GM23338 (cell line): ENCODE data around the gene KAZN. TPM values are rescaled to one million over a fixed set of nuclear protein-coding genes. Genes with fewer than 3 reads are reported as not detected.

Experiments
- ATAC-seq: fragments of 200-7000 bp; cut with Tn5 transposase; 3 replicates; pipeline ENCODE4 v1.9.1; 2020
- DNase-seq: peaks from one replicate; pipeline ENCODE4 v3.0.0-alpha.2; 2015; ENCODE audit warnings: low spot score
- H2AFZ ChIP-seq: fragments of 200-600 bp; sonication (generic); 2 replicates; pipeline ENCODE4 v1.8.0; 2016; ENCODE audit warnings: antibody characterized with exemption, mild to moderate bottlenecking, moderate library complexity
- H3F3A ChIP-seq: fragments of 200-600 bp; sonication (generic); replicated peaks from 2 replicates; pipeline ENCODE4 v1.8.0; 2017; ENCODE audit warnings: antibody characterized with exemption, mixed run types, low read depth
- H3K27ac ChIP-seq: fragments of 200-600 bp; sonication (generic); 2 replicates; pipeline ENCODE4 v1.6.1; 2016; ENCODE audit warnings: low read depth
- H3K27me3 ChIP-seq: fragments of 200-600 bp; sonication (generic); 2 replicates; pipeline ENCODE4 v1.8.0; 2016; ENCODE audit warnings: mild to moderate bottlenecking, mixed run types, moderate library complexity; ENCODE audit not compliant: insufficient read depth
- H3K36me3 ChIP-seq: fragments of 200-600 bp; sonication (generic); 2 replicates; pipeline ENCODE4 v1.8.0; 2016; ENCODE audit warnings: mild to moderate bottlenecking; ENCODE audit not compliant: insufficient read depth
- H3K4me1 ChIP-seq: fragments of 200-600 bp; sonication (generic); 2 replicates; pipeline ENCODE4 v1.8.0; 2016; ENCODE audit warnings: mild to moderate bottlenecking, moderate library complexity; ENCODE audit not compliant: insufficient read depth
- H3K4me2 ChIP-seq: fragments of 200-600 bp; sonication (generic); 2 replicates; pipeline ENCODE4 v1.7.1; 2017; ENCODE audit warnings: mixed run types
- H3K4me3 ChIP-seq: fragments of 200-600 bp; sonication (generic); 2 replicates; pipeline ENCODE4 v1.6.1; 2016; ENCODE audit warnings: mixed run types
- H3K79me2 ChIP-seq: fragments of 200-600 bp; sonication (generic); replicated peaks from 2 replicates; pipeline ENCODE4 v1.8.0; 2017; ENCODE audit warnings: mild to moderate bottlenecking; ENCODE audit not compliant: insufficient read depth
- H3K9me2 ChIP-seq: fragments of 200-600 bp; sonication (generic); 2 replicates; pipeline ENCODE4 v1.8.0; 2017; ENCODE audit not compliant: insufficient read depth
- H4K20me1 ChIP-seq: fragments of 200-600 bp; sonication (generic); replicated peaks from 2 replicates; pipeline ENCODE4 v1.8.0; 2017; ENCODE audit warnings: mild to moderate bottlenecking; ENCODE audit not compliant: insufficient read depth
- H3K27ac Mint-ChIP-seq: 2 replicates; pipeline ENCODE4 v1.8.0; 2020; ENCODE audit warnings: inconsistent platforms, mild to moderate bottlenecking, moderate library complexity, mixed read lengths
- H3K27me3 Mint-ChIP-seq: 3 replicates; pipeline ENCODE4 v1.8.0; 2022; ENCODE audit warnings: low read depth, mild to moderate bottlenecking, moderate library complexity, mixed read lengths, inconsistent platforms; ENCODE audit not compliant: insufficient read depth, poor library complexity
- H3K36me3 Mint-ChIP-seq: 3 replicates; pipeline ENCODE4 v1.8.0; 2021; ENCODE audit warnings: low read depth, mild to moderate bottlenecking, inconsistent platforms, moderate library complexity, mixed read lengths
- H3K4me1 Mint-ChIP-seq: 3 replicates; pipeline ENCODE4 v1.8.0; 2020; ENCODE audit warnings: mild to moderate bottlenecking, inconsistent platforms, mixed read lengths
- H3K4me3 Mint-ChIP-seq: 3 replicates; pipeline ENCODE4 v1.8.0; 2021; ENCODE audit warnings: moderate library complexity, mild to moderate bottlenecking, inconsistent platforms, mixed read lengths
- H3K9me3 Mint-ChIP-seq: 3 replicates; pipeline ENCODE4 v1.8.0; 2020; ENCODE audit warnings: moderate library complexity, mild to moderate bottlenecking, inconsistent platforms, mixed read lengths
- CREB1 ChIP-seq: fragments of 250-450 bp; sonication (Bioruptor Pico); IDR thresholded peaks from 2 replicates; pipeline ENCODE4 v1.5.0; 2020; ENCODE audit warnings: low read depth, mild to moderate bottlenecking, moderate library complexity
- EZH2 ChIP-seq: fragments of 200-600 bp; sonication (generic); IDR thresholded peaks from one replicate; pipeline ENCODE4 v1.8.0; 2017; ENCODE audit warnings: antibody characterized with exemption, mild to moderate bottlenecking, low read depth; ENCODE audit not compliant: unreplicated experiment
- JUNB ChIP-seq: IDR thresholded peaks from one replicate; pipeline ENCODE4 v1.6.1; 2016; ENCODE audit warnings: antibody characterized with exemption; ENCODE audit not compliant: unreplicated experiment
- NANOG ChIP-seq: IDR thresholded peaks from 2 replicates; pipeline ENCODE4 v1.6.1; 2016; ENCODE audit warnings: antibody characterized with exemption, borderline replicate concordance
- POLR2AphosphoS5 ChIP-seq: IDR thresholded peaks from 2 replicates; pipeline ENCODE4 v1.6.1; 2016; ENCODE audit warnings: antibody characterized with exemption, low read depth
- ZNF114 ChIP-seq: fragments of 250-450 bp; sonication (Bioruptor Pico); IDR thresholded peaks from 2 replicates; pipeline ENCODE4 v1.5.0; 2020; ENCODE audit warnings: mild to moderate bottlenecking, moderate library complexity
- ZNF331 ChIP-seq: fragments of 250-450 bp; sonication (Bioruptor Pico); IDR thresholded peaks from 2 replicates; pipeline ENCODE4 v1.5.0; 2020; ENCODE audit warnings: low read depth, mild to moderate bottlenecking, moderate library complexity
- polyA plus RNA-seq: library from polyadenylated mRNA; unstranded; fragments of >200 nt; fragmentation: Nextera tagmentation; extraction: Ambion mirVana; gene quantifications from 2 replicates; pipeline ENCODE4 v1.2.1, GENCODE V29; 2016
- total RNA-seq: library from RNA; depleted of rRNA; stranded (reverse); fragments of >200 nt; shearing (Covaris generic); gene quantifications from 2 replicates; pipeline ENCODE4 v1.2.3, GENCODE V29; 2014
- TF ChIP-seq, protein P1 (sequence below): IDR thresholded peaks from one replicate; pipeline ENCODE4 v1.6.1; 2018; ENCODE audit warnings: antibody characterized with exemption; ENCODE audit not compliant: unreplicated experiment
- TF ChIP-seq, protein P2 (sequence below): IDR thresholded peaks from 2 replicates; pipeline ENCODE4 v1.6.1; 2016; ENCODE audit warnings: antibody characterized with exemption
- TF ChIP-seq, protein P3 (sequence below), 2 experiments: fragments of 200-600 bp in 1 of 2; sonication (generic) in 1 of 2; conservative IDR thresholded peaks; 2 replicates each; pipeline versions ENCODE4 v1.5.1 to v1.6.1; 2016 to 2017; ENCODE audit warnings: antibody characterized with exemption in 2 of 2, low read depth in 2 of 2, mild to moderate bottlenecking in 2 of 2, moderate library complexity in 1 of 2

Gene KAZN
- total and polyA plus RNA-seq, 2 experiments from 2014 or later: 9.9 to 15.0 TPM

DNA sequence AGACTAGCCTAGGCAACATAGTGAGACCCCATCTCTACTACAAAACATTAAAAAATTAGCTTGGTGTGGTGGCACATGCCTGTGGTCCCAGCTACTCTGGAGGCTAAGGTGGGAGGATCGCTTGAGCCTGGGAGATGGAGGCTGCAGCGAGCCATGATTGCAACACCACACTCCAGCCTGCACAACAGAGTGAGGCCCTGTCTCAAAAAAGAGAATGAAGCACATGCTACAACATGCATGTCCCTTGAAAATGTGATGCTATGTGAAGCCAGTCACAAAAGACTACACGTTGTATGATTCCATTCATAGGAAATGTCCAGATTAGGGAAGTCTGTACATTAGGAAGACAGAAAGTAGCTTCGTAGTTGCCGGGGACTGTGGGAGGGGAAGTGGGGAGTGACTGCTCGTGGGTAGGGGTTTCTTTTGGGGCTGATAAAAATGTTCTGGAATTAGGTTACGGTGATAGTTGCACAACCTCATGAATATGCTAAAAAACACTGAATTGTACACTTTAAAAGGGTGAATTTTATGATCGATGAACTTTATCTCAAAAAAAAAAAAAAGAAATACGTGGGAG is 202.1 kb downstream of the KAZN start:
- H3K4me2 ChIP-seq: no peak overlapping the region
- no peaks in the 10 kb centered on the region for H3K79me2 ChIP-seq
- TF ChIP-seq CREB1 (CRISPR knock-in tag) (no peak), NANOG (no peak), EZH2 (no peak), JUNB (no peak), POLR2AphosphoS5 (no peak), ZNF331 (CRISPR knock-in tag) (no peak)
- TF ChIP-seq, protein P1, sequence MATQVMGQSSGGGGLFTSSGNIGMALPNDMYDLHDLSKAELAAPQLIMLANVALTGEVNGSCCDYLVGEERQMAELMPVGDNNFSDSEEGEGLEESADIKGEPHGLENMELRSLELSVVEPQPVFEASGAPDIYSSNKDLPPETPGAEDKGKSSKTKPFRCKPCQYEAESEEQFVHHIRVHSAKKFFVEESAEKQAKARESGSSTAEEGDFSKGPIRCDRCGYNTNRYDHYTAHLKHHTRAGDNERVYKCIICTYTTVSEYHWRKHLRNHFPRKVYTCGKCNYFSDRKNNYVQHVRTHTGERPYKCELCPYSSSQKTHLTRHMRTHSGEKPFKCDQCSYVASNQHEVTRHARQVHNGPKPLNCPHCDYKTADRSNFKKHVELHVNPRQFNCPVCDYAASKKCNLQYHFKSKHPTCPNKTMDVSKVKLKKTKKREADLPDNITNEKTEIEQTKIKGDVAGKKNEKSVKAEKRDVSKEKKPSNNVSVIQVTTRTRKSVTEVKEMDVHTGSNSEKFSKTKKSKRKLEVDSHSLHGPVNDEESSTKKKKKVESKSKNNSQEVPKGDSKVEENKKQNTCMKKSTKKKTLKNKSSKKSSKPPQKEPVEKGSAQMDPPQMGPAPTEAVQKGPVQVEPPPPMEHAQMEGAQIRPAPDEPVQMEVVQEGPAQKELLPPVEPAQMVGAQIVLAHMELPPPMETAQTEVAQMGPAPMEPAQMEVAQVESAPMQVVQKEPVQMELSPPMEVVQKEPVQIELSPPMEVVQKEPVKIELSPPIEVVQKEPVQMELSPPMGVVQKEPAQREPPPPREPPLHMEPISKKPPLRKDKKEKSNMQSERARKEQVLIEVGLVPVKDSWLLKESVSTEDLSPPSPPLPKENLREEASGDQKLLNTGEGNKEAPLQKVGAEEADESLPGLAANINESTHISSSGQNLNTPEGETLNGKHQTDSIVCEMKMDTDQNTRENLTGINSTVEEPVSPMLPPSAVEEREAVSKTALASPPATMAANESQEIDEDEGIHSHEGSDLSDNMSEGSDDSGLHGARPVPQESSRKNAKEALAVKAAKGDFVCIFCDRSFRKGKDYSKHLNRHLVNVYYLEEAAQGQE: no peak
- TF ChIP-seq, protein P2, sequence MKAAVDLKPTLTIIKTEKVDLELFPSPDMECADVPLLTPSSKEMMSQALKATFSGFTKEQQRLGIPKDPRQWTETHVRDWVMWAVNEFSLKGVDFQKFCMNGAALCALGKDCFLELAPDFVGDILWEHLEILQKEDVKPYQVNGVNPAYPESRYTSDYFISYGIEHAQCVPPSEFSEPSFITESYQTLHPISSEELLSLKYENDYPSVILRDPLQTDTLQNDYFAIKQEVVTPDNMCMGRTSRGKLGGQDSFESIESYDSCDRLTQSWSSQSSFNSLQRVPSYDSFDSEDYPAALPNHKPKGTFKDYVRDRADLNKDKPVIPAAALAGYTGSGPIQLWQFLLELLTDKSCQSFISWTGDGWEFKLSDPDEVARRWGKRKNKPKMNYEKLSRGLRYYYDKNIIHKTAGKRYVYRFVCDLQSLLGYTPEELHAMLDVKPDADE: no peak
- no peaks in the 10 kb centered on the region for H3K9me2 ChIP-seq
- Mint-ChIP-seq H3K4me1 (no peaks in the 10 kb centered on the region), H3K9me3 (peaks cover 5% of the 10 kb centered on the region; the same call in 2 of the 3 replicates), H3K27me3 (peaks cover 9% of the 10 kb centered on the region), H3K4me3 (no peak overlapping the region), H3K27ac (no peak overlapping the region), H3K36me3 (0 out of 3 replicates have a peak, but pooled peaks cover 4% of the 10 kb centered on the region)
- no peaks in the 10 kb centered on the region; the same call in 1 of the 2 replicates for H4K20me1 ChIP-seq
- H2AFZ ChIP-seq: no peak overlapping the region
- no peaks in the 10 kb centered on the region for H3K27me3 ChIP-seq
- H3K4me1 ChIP-seq: no peaks in the 10 kb centered on the region
- no peaks in the 10 kb centered on the region for H3K36me3 ChIP-seq
- no peak for ATAC-seq
- no peak for DNase-seq
- no peak overlapping the region for H3K4me3 ChIP-seq
- H3K27ac ChIP-seq: no peak overlapping the region
- H3F3A ChIP-seq: no peaks in the 10 kb centered on the region

DNA sequence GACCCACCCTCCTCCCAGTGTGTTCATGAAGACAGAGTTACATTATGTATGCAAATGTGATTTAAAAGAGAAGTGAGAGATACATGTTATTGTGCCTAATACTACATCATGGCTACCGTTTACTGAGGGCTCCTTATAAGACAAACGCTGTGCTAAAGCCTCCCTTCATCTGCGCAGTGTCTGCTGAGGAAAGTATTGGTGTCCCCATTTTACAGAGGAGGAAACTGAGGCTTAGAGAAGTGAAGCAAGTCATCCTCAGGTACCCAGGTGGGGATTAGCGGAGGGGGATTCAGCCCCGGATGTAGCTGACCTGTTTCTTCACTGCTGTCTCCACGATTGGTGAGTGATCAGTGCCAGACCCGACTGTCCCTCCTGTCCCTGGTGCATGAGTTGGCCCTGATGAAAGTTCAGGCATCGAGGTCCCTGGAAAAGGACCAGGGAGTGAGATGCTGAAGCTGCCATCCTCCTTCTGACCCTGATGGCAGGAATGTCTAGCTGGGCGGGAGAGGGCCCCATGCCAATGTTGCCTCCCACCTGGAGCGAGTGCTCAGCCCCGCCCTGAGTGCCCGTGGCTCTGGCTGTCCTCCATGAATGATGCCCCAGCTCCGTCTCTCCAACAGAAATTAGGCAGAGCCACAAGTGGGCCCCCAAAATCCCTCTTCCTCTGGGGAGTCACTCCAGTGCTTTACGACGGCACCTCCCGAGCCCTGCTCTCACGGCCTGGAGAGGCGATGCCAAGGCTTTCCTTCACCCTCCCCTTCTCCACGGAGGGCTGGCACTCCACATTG is 204.7 kb downstream of the KAZN start:
- Histone ChIP-seq H3K27ac (no peak overlapping the region), H3K4me3 (no peak overlapping the region), H3K27me3 (no peaks in the 10 kb centered on the region), H3K36me3 (peaks cover 11% of the 10 kb centered on the region; the same call in 1 of the 2 replicates), H3K4me1 (no peaks in the 10 kb centered on the region), H3K4me2 (no peak overlapping the region), H3K79me2 (no peaks in the 10 kb centered on the region), H3F3A (no peaks in the 10 kb centered on the region), H3K9me2 (no peaks in the 10 kb centered on the region), H2AFZ (no peak overlapping the region), H4K20me1 (no peaks in the 10 kb centered on the region; the same call in 1 of the 2 replicates)
- ATAC-seq (no peak), DNase-seq (no peak)
- no peak overlapping the region for H3K4me3 Mint-ChIP-seq
- no peak overlapping the region for H3K27ac Mint-ChIP-seq
- H3K27me3 Mint-ChIP-seq: peaks cover 9% of the 10 kb centered on the region
- H3K9me3 Mint-ChIP-seq: peaks cover 30% of the 10 kb centered on the region
- TF ChIP-seq JUNB (no peak), CREB1 (CRISPR knock-in tag) (no peak), ZNF114 (CRISPR knock-in tag) (no peak)
- TF ChIP-seq, protein P1: no peak
- TF ChIP-seq, protein P3, sequence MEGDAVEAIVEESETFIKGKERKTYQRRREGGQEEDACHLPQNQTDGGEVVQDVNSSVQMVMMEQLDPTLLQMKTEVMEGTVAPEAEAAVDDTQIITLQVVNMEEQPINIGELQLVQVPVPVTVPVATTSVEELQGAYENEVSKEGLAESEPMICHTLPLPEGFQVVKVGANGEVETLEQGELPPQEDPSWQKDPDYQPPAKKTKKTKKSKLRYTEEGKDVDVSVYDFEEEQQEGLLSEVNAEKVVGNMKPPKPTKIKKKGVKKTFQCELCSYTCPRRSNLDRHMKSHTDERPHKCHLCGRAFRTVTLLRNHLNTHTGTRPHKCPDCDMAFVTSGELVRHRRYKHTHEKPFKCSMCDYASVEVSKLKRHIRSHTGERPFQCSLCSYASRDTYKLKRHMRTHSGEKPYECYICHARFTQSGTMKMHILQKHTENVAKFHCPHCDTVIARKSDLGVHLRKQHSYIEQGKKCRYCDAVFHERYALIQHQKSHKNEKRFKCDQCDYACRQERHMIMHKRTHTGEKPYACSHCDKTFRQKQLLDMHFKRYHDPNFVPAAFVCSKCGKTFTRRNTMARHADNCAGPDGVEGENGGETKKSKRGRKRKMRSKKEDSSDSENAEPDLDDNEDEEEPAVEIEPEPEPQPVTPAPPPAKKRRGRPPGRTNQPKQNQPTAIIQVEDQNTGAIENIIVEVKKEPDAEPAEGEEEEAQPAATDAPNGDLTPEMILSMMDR (conservative IDR thresholded peaks at IDR 0.05; ENCODE audit: low read depth in 2 of 2): no peak
- no peaks in the 10 kb centered on the region for H3K4me1 Mint-ChIP-seq
- H3K36me3 Mint-ChIP-seq: peaks cover 18% of the 10 kb centered on the region
